ENCODE measurements around the gene HPCAL1. TPM values are rescaled to one million over a fixed set of nuclear protein-coding genes. Genes with fewer than 3 reads are reported as not detected.

Gene HPCAL1
- total RNA-seq, 4 donors from 2014 or later: 18.6 to 59.5 (median 37.1) TPM

DNA sequence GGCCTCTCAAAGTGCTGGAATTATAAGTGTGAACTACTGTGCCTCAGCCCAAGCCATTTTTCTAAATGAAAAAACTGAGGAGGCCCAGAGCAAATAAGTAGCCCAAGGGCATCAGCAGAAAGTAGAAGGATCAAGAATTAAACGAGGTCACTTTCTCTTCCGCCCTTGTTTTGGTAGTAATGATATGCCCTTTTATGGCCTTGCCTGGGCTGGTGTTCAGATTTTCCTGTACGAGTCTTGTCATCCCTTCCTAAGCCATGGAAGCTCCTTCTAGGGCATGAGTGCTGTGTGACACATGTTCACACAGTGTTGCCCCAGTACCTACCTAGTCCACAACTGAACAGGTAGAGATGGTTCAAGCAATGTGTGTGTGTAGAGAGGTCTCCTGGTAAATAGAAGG, 6.6 kb downstream of the HPCAL1 start:
- TF ChIP-seq, protein P1, sequence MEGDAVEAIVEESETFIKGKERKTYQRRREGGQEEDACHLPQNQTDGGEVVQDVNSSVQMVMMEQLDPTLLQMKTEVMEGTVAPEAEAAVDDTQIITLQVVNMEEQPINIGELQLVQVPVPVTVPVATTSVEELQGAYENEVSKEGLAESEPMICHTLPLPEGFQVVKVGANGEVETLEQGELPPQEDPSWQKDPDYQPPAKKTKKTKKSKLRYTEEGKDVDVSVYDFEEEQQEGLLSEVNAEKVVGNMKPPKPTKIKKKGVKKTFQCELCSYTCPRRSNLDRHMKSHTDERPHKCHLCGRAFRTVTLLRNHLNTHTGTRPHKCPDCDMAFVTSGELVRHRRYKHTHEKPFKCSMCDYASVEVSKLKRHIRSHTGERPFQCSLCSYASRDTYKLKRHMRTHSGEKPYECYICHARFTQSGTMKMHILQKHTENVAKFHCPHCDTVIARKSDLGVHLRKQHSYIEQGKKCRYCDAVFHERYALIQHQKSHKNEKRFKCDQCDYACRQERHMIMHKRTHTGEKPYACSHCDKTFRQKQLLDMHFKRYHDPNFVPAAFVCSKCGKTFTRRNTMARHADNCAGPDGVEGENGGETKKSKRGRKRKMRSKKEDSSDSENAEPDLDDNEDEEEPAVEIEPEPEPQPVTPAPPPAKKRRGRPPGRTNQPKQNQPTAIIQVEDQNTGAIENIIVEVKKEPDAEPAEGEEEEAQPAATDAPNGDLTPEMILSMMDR (IDR thresholded peaks at IDR 0.05; ENCODE audit: low read depth): no peak

DNA sequence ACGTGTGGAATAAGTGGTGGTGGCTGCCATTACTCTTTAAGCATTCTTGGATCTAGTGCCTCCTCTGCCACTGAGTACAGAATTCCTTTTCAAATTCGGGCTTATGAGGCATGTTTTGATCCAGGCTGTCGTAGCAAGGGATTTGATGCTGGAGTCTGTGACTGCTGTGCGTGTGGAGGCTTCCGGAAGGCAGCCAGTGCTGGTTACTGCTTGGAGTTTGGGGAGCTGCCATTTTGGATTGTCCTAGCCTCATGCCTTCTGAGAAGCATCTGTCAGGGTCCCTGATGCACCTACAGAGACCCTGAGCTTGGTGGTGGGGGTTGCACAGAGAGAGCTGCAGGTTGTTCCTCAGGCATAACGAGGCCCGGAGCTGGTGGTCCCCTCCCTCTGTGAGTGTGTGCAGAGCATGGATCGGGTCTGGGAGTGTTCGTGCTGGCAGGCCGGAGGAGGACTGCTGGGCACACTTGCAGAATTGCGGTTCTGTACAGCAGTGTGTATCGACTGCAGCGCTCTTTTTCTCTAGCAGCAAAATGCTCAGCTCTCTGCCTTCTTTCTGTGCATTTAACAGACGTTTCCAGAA, 7.7 kb downstream of the HPCAL1 start:
- TF ChIP-seq, protein P1 (IDR thresholded peaks at IDR 0.05; ENCODE audit: low read depth): no peak

DNA sequence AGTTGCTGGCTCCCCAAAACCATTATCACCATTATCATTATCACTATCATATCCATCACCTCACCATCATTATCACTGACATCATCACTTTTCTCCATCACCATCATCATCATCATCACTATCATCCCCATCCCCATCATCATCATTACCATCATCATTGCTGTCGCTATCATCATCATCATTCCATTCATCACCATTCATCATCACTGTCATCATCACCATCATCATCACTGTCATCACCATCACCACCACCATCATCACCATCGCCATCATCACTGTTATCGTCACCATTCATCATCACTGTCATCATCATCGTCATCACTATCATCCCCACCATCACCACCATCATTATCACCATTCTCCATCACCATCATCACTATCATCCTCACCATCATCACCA, 9.0 kb downstream of the HPCAL1 start:
- TF ChIP-seq, protein P1 (IDR thresholded peaks at IDR 0.05; ENCODE audit: low read depth): no peak

DNA sequence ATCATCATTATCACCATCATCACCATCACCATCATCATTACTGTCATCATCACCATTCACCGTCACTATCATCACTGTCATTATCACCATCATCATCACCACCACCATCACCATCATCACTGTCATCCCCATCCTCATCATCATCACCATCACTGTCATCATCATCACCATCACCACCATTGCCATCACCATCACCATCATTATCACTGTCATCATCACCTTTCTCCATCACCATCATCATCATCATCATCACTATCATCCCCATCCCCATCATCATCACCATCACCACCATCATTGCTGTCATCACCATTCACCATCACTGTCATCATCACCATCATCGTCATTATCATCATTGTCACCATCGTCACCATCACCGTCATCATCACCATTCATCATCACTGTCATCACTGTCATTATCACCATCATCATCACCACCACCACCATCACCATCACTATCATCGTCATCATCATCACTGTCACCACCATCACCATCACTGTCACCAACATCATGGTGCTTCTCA, 9.8 kb downstream of the HPCAL1 start:
- TF ChIP-seq, protein P1 (IDR thresholded peaks at IDR 0.05; ENCODE audit: low read depth): no peak

DNA sequence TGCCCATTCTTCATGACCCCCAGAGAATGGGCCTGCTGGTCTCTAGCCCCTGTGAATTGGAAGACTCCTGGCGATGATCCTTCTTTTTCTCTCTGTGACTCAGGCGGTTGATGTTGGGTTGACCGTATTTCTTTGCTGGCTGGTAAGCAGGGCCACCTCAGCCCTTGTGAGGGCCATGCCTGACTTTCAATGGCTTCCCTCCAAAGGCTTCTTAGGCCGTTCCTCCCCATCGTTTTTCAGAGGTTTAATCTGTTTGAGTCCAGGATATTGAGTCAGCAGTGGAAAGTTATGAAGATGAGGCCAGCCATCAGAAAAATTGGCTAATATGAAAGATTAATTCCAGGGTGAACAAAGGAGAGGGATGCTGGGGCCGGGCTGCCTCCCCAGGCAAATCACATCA, 13.6 kb downstream of the HPCAL1 start:
- TF ChIP-seq, protein P1 (IDR thresholded peaks at IDR 0.05; ENCODE audit: low read depth): no peak

DNA sequence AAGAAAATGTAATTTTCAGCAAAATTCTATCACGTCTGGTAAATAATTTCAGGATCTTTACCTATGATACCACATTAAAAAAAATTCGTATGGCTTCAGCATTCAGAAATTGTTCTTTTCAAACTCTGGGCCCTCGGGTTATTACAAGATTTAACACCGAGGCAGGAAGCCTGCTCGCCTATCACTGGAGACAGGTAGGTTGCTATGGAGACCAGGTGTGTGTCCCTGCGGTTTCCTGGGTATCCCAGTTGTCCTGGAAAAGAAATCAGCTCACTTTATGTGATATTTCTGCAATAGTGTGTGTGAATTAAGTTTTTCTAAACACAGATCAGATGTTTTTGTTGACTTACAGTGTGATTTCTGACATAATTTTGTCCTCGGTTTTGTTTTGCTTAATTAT, 14.2 kb downstream of the HPCAL1 start:
- TF ChIP-seq, protein P1 (IDR thresholded peaks at IDR 0.05; ENCODE audit: low read depth): no peak

DNA sequence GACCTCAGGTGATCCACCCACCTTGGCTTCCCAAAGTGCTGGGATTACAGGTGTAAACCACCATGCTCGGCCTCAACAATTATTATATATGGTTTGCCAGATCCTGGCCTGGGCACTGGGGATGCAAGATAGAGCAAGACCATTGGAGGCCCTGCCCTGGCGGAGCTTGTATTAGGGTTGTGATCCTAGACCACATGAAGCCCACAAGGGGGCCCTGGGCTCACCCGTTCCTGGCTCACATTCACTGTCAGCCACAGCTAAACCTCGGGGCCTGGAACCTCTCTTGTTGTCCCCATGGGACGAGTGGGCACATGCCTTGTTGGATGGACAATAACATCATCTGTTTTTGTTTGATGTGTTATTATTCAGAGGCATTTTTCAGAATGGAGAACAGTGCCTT, 14.9 kb downstream of the HPCAL1 start:
- TF ChIP-seq, protein P1 (IDR thresholded peaks at IDR 0.05; ENCODE audit: low read depth): no peak

All from subcutaneous adipose tissue (tissue), 4 donors.